IMR-90 (cell line): ENCODE measurements around the gene ETV6. TPM values are rescaled to one million over a fixed set of nuclear protein-coding genes. Genes with fewer than 3 reads are reported as not detected.

Experiments
- ATAC-seq: fragments of 200-7000 bp; cut with Tn5 transposase; 2 replicates; pipeline ENCODE4 v1.9.1; 2020; ENCODE audit warnings: low read depth, mild to moderate bottlenecking, moderate library complexity
- BruUV-seq: library from RNA; stranded (reverse); fragments of 400-500 nt; replicated peaks from 2 replicates; lab custom pipeline; 2021; lab: Mats Ljungman, UMichigan
- CTCF ChIA-PET: fragments of 300-600 bp; formaldehyde crosslinking; extraction: SDS; loops from one replicate; lab custom pipeline; 2021; ENCODE audit warnings: antibody characterized with exemption; lab: Yijun Ruan, JAX
- POLR2A ChIA-PET: fragments of 300-600 bp; sonication (Branson Sonifier 250); formaldehyde crosslinking; loops from one replicate; lab custom pipeline; 2022; ENCODE audit warnings: antibody characterized with exemption; ENCODE audit not compliant: unreplicated experiment; lab: Charles Lee
- DNase-seq: peaks from one replicate; pipeline ENCODE4 v3.0.0; 2013
- H2AFZ ChIP-seq: replicated peaks from 2 replicates; pipeline ENCODE3; 2013; ENCODE audit warnings: low read length, mild to moderate bottlenecking; ENCODE audit not compliant: poor library complexity
- H2AK5ac ChIP-seq: 2 replicates; pipeline ENCODE4 v1.6.1; 2013; ENCODE audit warnings: low read depth, low read length, inconsistent platforms
- H2AK9ac ChIP-seq: replicated peaks from 2 replicates; pipeline ENCODE3; 2013; ENCODE audit warnings: mild to moderate bottlenecking, low read depth, low read length, moderate library complexity; ENCODE audit not compliant: poor library complexity
- H2BK120ac ChIP-seq: 2 replicates; pipeline ENCODE4 v1.6.1; 2013; ENCODE audit warnings: low read depth, low read length, inconsistent platforms
- H2BK15ac ChIP-seq: 3 replicates; pipeline ENCODE4 v1.6.1; 2013; ENCODE audit warnings: low read depth, low read length, inconsistent platforms
- H2BK20ac ChIP-seq: 2 replicates; pipeline ENCODE4 v1.6.1; 2013; ENCODE audit warnings: low read depth, mild to moderate bottlenecking, inconsistent platforms, low read length, moderate library complexity
- H2BK5ac ChIP-seq: 2 replicates; pipeline ENCODE4 v1.6.1; 2013; ENCODE audit warnings: mild to moderate bottlenecking, low read depth, low read length, inconsistent platforms; ENCODE audit not compliant: poor library complexity, severe bottlenecking
- H3K14ac ChIP-seq: replicated peaks from 2 replicates; pipeline ENCODE4 v1.6.1; 2013; ENCODE audit warnings: low read depth, low read length, inconsistent platforms
- H3K18ac ChIP-seq: 2 replicates; pipeline ENCODE4 v1.6.1; 2013; ENCODE audit warnings: low read depth, low read length, control low read depth
- H3K23ac ChIP-seq: 2 replicates; pipeline ENCODE4 v1.6.1; 2013; ENCODE audit warnings: low read depth, low read length, inconsistent platforms
- H3K27ac ChIP-seq: 2 replicates; pipeline ENCODE4 v1.5.1; 2013; ENCODE audit warnings: mild to moderate bottlenecking, control low read depth, low read length; ENCODE audit not compliant: insufficient read depth
- H3K27me3 ChIP-seq: 2 replicates; pipeline ENCODE4 v1.6.1; 2013; ENCODE audit warnings: low read length; ENCODE audit not compliant: control insufficient read depth, insufficient read depth
- H3K36me3 ChIP-seq: 2 replicates; pipeline ENCODE4 v1.6.1; 2013; ENCODE audit warnings: low read length, mixed read lengths; ENCODE audit not compliant: control insufficient read depth, insufficient read depth
- H3K4ac ChIP-seq: 2 replicates; pipeline ENCODE4 v1.6.1; 2013; ENCODE audit warnings: low read depth, low read length, inconsistent platforms
- H3K4me1 ChIP-seq: 2 replicates; pipeline ENCODE4 v1.6.1; 2013; ENCODE audit warnings: low read length, mixed read lengths; ENCODE audit not compliant: control insufficient read depth, insufficient read depth
- H3K4me2 ChIP-seq: 2 replicates; pipeline ENCODE4 v1.6.1; 2013; ENCODE audit warnings: low read depth, mild to moderate bottlenecking, control low read depth, low read length, moderate library complexity
- H3K4me3 ChIP-seq: 2 replicates; pipeline ENCODE4 v1.5.1; 2013; ENCODE audit warnings: low read depth, mild to moderate bottlenecking, control low read depth, low read length, moderate library complexity; ENCODE audit not compliant: insufficient read depth
- H3K56ac ChIP-seq: 2 replicates; pipeline ENCODE4 v1.6.1; 2013; ENCODE audit warnings: low read length, inconsistent platforms; ENCODE audit not compliant: insufficient read depth; ENCODE audit errors: extremely low read depth
- H3K79me1 ChIP-seq, 2 experiments: 2 replicates each; pipeline ENCODE4 v1.6.1; 2013; ENCODE audit warnings: low read length in 2 of 2, inconsistent platforms in 1 of 2, low read depth in 1 of 2
- H3K9ac ChIP-seq: 2 replicates; pipeline ENCODE4 v1.6.1; 2013; ENCODE audit warnings: low read depth, low read length, control low read depth
- H3K9me1 ChIP-seq: 2 replicates; pipeline ENCODE4 v1.6.1; 2013; ENCODE audit warnings: low read length, inconsistent platforms; ENCODE audit not compliant: insufficient read depth
- H3K9me3 ChIP-seq: 2 replicates; pipeline ENCODE4 v1.6.1; 2013; ENCODE audit warnings: low read length; ENCODE audit not compliant: control insufficient read depth, insufficient read depth
- H4K20me1 ChIP-seq: 2 replicates; pipeline ENCODE4 v1.6.1; 2013; ENCODE audit warnings: low read length, inconsistent platforms; ENCODE audit not compliant: insufficient read depth
- H4K5ac ChIP-seq: 2 replicates; pipeline ENCODE4 v1.6.1; 2013; ENCODE audit warnings: mild to moderate bottlenecking, low read depth, low read length, control low read depth
- H4K8ac ChIP-seq, 2 experiments: 2 replicates each; pipeline ENCODE4 v1.6.1; 2013; ENCODE audit warnings: low read depth in 2 of 2, low read length in 2 of 2, control low read depth in 1 of 2, inconsistent platforms in 1 of 2
- H4K91ac ChIP-seq: 2 replicates; pipeline ENCODE4 v1.6.1; 2013; ENCODE audit warnings: low read depth, low read length, inconsistent platforms; ENCODE audit not compliant: insufficient read depth
- BHLHE40 ChIP-seq: fragments of 150-350 bp; IDR thresholded peaks from 2 replicates; pipeline ENCODE4 v1.6.1; 2016; ENCODE audit warnings: mild to moderate bottlenecking, low read depth, low read length
- CEBPB ChIP-seq: IDR thresholded peaks from 2 replicates; pipeline ENCODE4 v1.6.1; 2012; ENCODE audit warnings: low read depth, low read length, improper control_type of control experiment
- CHD1 ChIP-seq: IDR thresholded peaks from 2 replicates; pipeline ENCODE4 v1.6.1; 2012; ENCODE audit warnings: low read depth, low read length, improper control_type of control experiment
- CTCF ChIP-seq: conservative IDR thresholded peaks from 2 replicates; pipeline ENCODE4 v1.5.1; 2012; ENCODE audit warnings: mild to moderate bottlenecking, low read depth, low read length, improper control_type of control experiment
- ELK1 ChIP-seq: fragments of 150-350 bp; IDR thresholded peaks from 2 replicates; pipeline ENCODE4 v1.6.1; 2016; ENCODE audit warnings: low read depth, mild to moderate bottlenecking, low read length, moderate library complexity, borderline replicate concordance
- FOS ChIP-seq: fragments of 150-350 bp; IDR thresholded peaks from 2 replicates; pipeline ENCODE4 v1.6.1; 2016; ENCODE audit warnings: low read depth, low read length
- MAFK ChIP-seq: IDR thresholded peaks from 2 replicates; pipeline ENCODE4 v1.6.1; 2012; ENCODE audit warnings: low read depth, low read length, improper control_type of control experiment
- MAZ ChIP-seq: IDR thresholded peaks from 2 replicates; pipeline ENCODE4 v1.6.1; 2012; ENCODE audit warnings: low read depth, mild to moderate bottlenecking, low read length, improper control_type of control experiment, moderate library complexity, borderline replicate concordance
- MXI1 ChIP-seq: IDR thresholded peaks from 2 replicates; pipeline ENCODE4 v1.6.1; 2012; ENCODE audit warnings: low read depth, mild to moderate bottlenecking, low read length, moderate library complexity, borderline replicate concordance
- NFE2L2 ChIP-seq: fragments of 150-350 bp; IDR thresholded peaks from 2 replicates; pipeline ENCODE4 v1.6.1; 2016; ENCODE audit warnings: low read depth, mild to moderate bottlenecking, low read length
- POLR2A ChIP-seq: IDR thresholded peaks from 2 replicates; pipeline ENCODE4 v1.6.1; 2012; ENCODE audit warnings: mild to moderate bottlenecking, low read depth, low read length
- RAD21 ChIP-seq: IDR thresholded peaks from 2 replicates; pipeline ENCODE4 v1.6.1; 2012; ENCODE audit warnings: low read length, improper control_type of control experiment
- RCOR1 ChIP-seq: IDR thresholded peaks from 2 replicates; pipeline ENCODE4 v1.6.1; 2012; ENCODE audit warnings: mild to moderate bottlenecking, low read length, improper control_type of control experiment; ENCODE audit not compliant: insufficient replicate concordance
- RFX5 ChIP-seq: IDR thresholded peaks from 2 replicates; pipeline ENCODE4 v1.8.0; 2012; ENCODE audit warnings: low read depth, mild to moderate bottlenecking, low read length, moderate library complexity
- SMC3 ChIP-seq: fragments of 150-350 bp; IDR thresholded peaks from 2 replicates; pipeline ENCODE4 v1.6.1; 2016; ENCODE audit warnings: low read depth, mild to moderate bottlenecking, antibody characterized with exemption, low read length, moderate library complexity
- USF2 ChIP-seq: fragments of 150-350 bp; IDR thresholded peaks from 2 replicates; pipeline ENCODE4 v1.6.1; 2017; ENCODE audit warnings: mild to moderate bottlenecking, antibody characterized with exemption, low read length, low read depth
- WGBS, 2 experiments: methylation state at CpG; one replicate each; pipeline versions ENCODE4 v1.1.5 to v1.1.7; 2013; ENCODE audit warnings: missing lambda C conversion rate in 2 of 2; ENCODE audit not compliant: insufficient read length in 1 of 2; ENCODE audit errors: extremely low coverage in 2 of 2; 5-methylcytosine and 5-hydroxymethylcytosine counted together
- dilution Hi-C: fragments of 300-500 bp; cut with HindIII; formaldehyde crosslinking; loops from one replicate; pipeline ENCODE4 v1.14.3; 2018; ENCODE audit warnings: low sequenced_read_pairs; ENCODE audit not compliant: unreplicated experiment
- in situ Hi-C: fragments of 300-500 bp; cut with MboI; formaldehyde crosslinking; loops from 3 replicates; pipeline ENCODE4 v1.14.3; 2019; ENCODE audit warnings: low sequenced_read_pairs, inconsistent platforms, mixed read lengths
- intact Hi-C: fragments of 100-400 bp; cut with micrococcal nuclease; formaldehyde crosslinking; loops from 2 replicates; pipeline ENCODE4 v1.10.0; 2022
- polyA plus RNA-seq, 3 experiments: library from polyadenylated mRNA; depleted of rRNA; stranded (reverse); fragments of >200 nt; gene quantifications; 2 replicates each; pipeline ENCODE4 v1.2.3, GENCODE V29; 2012; ENCODE audit warnings: low replicate concordance in 1 of 3
- total RNA-seq: library from RNA; depleted of rRNA; stranded (reverse); fragments of >200 nt; gene quantifications from 2 replicates; pipeline ENCODE4 v1.2.3, GENCODE V29; 2012

ETV6 gene
- total and polyA plus RNA-seq, 2 of the 4 experiments (the other 2 are of a cell fraction), result 8.4 to 9.9 TPM

- no CpG with 5 or more reads among the region's 1 CpG for WGBS, 2 experiments
Observed at GRCh38 chr12:11645391-11645790, 4.1 kb upstream of the ETV6 start.

More at GRCh38 chr12:11645391-11645790, 4.1 kb upstream of the ETV6 start:
- H3K27ac ChIP-seq, result no peak overlapping the region
- no peak for TF ChIP-seq CEBPB
- TF ChIP-seq CTCF, result no peak
- TF ChIP-seq MAFK, result no peak
- TF ChIP-seq RCOR1, result no peak
- TF ChIP-seq USF2, result no peak
- no peak for TF ChIP-seq SMC3
- TF ChIP-seq NFE2L2, result no peak
- TF ChIP-seq RFX5, result no peak
- TF ChIP-seq CHD1, result no peak
- TF ChIP-seq MAZ, result no peak
- no peak for TF ChIP-seq RAD21
- TF ChIP-seq BHLHE40, result no peak
- TF ChIP-seq FOS, result no peak
- no peak for TF ChIP-seq ELK1
- no peak for TF ChIP-seq POLR2A
- no peak for TF ChIP-seq MXI1
- H2BK120ac ChIP-seq, result no peak overlapping the region
- H3K23ac ChIP-seq, result no peak overlapping the region
- no peaks in the 10 kb centered on the region for H3K27me3 ChIP-seq
- no peak overlapping the region for H3K18ac ChIP-seq
- intact Hi-C loops, result no loop called here
- H3K4me3 ChIP-seq, result no peak overlapping the region
- no peak overlapping the region for H2BK15ac ChIP-seq
- in situ Hi-C loops, result no loop called here
- dilution Hi-C loops, result no loop called here
- no peak overlapping the region for H3K4me2 ChIP-seq
- no TSS peak for BruUV-seq
- no peak overlapping the region for H2BK20ac ChIP-seq
- no peak overlapping the region for H2BK5ac ChIP-seq
- no peak overlapping the region for H3K56ac ChIP-seq
- no peak overlapping the region for H2AFZ ChIP-seq
- no peak overlapping the region for H4K8ac ChIP-seq
- H3K36me3 ChIP-seq, result no peaks in the 10 kb centered on the region
- no peak overlapping the region for H3K4ac ChIP-seq
- H4K20me1 ChIP-seq, result no peaks in the 10 kb centered on the region
- ChIA-PET CTCF (interaction anchor here (0.6 kb wide), 1 partner anchor 52 kb away, joined by 8 read pairs; no protein-coding TSS in a partner anchor), POLR2A (no interaction called here)
- no peak overlapping the region for H2AK9ac ChIP-seq
- DNase-seq (no peak), ATAC-seq (no peak)
- H3K14ac ChIP-seq, result no peak overlapping the region
- no peak overlapping the region for H2AK5ac ChIP-seq
- H3K9me1 ChIP-seq, result 0 out of 2 replicates have a peak, but pooled peaks cover 3% of the 10 kb centered on the region
- H3K79me1 ChIP-seq, result peaks cover 0 to 3% of the 10 kb centered on the region in 2 experiments; a peak in 1 of 4 replicates
- H4K91ac ChIP-seq, result no peak overlapping the region
- H4K5ac ChIP-seq, result no peak overlapping the region
- no peaks in the 10 kb centered on the region; the same call in 1 of the 2 replicates for H3K4me1 ChIP-seq
- no peaks in the 10 kb centered on the region for H3K9me3 ChIP-seq
- no peak overlapping the region for H3K9ac ChIP-seq
